MM.1S (cell line): ENCODE results near the gene SLC4A1AP.

Source experiments
- EZH2 ChIP-seq: fragments of 300-600 bp; sonication (generic); optimal IDR thresholded peaks from 2 replicates; pipeline ENCODE3; 2017; ENCODE audit warnings: low read depth, mild to moderate bottlenecking, antibody characterized with exemption, low read length, mixed read lengths
- EZH2phosphoT487 ChIP-seq: fragments of 300-600 bp; sonication (generic); IDR thresholded peaks from 2 replicates; pipeline ENCODE4 v1.6.1; 2018; ENCODE audit warnings: antibody characterized with exemption, low read length
- TF ChIP-seq, protein P1 (sequence below): fragments of 300-600 bp; sonication (generic); IDR thresholded peaks from 2 replicates; pipeline ENCODE4 v1.5.1; 2016; ENCODE audit warnings: antibody characterized with exemption, low read length, mixed read lengths

- TF ChIP-seq, protein P1, sequence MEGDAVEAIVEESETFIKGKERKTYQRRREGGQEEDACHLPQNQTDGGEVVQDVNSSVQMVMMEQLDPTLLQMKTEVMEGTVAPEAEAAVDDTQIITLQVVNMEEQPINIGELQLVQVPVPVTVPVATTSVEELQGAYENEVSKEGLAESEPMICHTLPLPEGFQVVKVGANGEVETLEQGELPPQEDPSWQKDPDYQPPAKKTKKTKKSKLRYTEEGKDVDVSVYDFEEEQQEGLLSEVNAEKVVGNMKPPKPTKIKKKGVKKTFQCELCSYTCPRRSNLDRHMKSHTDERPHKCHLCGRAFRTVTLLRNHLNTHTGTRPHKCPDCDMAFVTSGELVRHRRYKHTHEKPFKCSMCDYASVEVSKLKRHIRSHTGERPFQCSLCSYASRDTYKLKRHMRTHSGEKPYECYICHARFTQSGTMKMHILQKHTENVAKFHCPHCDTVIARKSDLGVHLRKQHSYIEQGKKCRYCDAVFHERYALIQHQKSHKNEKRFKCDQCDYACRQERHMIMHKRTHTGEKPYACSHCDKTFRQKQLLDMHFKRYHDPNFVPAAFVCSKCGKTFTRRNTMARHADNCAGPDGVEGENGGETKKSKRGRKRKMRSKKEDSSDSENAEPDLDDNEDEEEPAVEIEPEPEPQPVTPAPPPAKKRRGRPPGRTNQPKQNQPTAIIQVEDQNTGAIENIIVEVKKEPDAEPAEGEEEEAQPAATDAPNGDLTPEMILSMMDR: no peak
- TF ChIP-seq EZH2phosphoT487 (no peak), EZH2 (no peak)
Measured at GRCh38 chr2:27664154-27664574, 475 bp downstream of the SLC4A1AP start.
